A673 (cell line): ENCODE data around the gene TMEM184A. TPM values are rescaled to one million over a fixed set of nuclear protein-coding genes. Genes with fewer than 3 reads are reported as not detected.
A peak's percentile ranks its signal among the peaks of the same experiment; 100 is the strongest.

Experiments used
- BruUV-seq: library from RNA; stranded (reverse); fragments of 400-500 nt; replicated peaks from 2 replicates; lab custom pipeline; 2021; lab: Mats Ljungman, UMichigan
- CTCF ChIA-PET: fragments of 300-600 bp; sonication (Branson Sonifier 250); formaldehyde crosslinking; loops from one replicate; lab custom pipeline; 2022; ENCODE audit warnings: antibody characterized with exemption; lab: Charles Lee
- POLR2A ChIA-PET: fragments of 300-600 bp; sonication (Branson Sonifier 250); formaldehyde crosslinking; loops from one replicate; lab custom pipeline; 2022; ENCODE audit warnings: antibody characterized with exemption; ENCODE audit not compliant: low non-redundant PET; lab: Charles Lee
- DNase-seq: peaks from one replicate; pipeline ENCODE4 v3.0.0-alpha.2; 2015; ENCODE audit warnings: low spot score
- H3K27ac ChIP-seq: fragments of 200-600 bp; sonication (generic); 2 replicates; pipeline ENCODE4 v1.5.1; 2016; ENCODE audit warnings: mixed run types, low read depth, mild to moderate bottlenecking, mixed read lengths, antibody characterized with exemption, low read length; ENCODE audit not compliant: poor library complexity, severe bottlenecking
- H3K27me3 ChIP-seq: fragments of 200-600 bp; sonication (generic); replicated peaks from 2 replicates; pipeline ENCODE4 v1.6.1; 2017; ENCODE audit warnings: mixed run types, low read depth, mild to moderate bottlenecking, mixed read lengths, antibody characterized with exemption, low read length; ENCODE audit not compliant: insufficient read depth, poor library complexity
- H3K36me3 ChIP-seq: fragments of 200-600 bp; sonication (generic); 2 replicates; pipeline ENCODE4 v1.6.1; 2016; ENCODE audit warnings: mixed run types, mild to moderate bottlenecking, mixed read lengths, antibody characterized with exemption, low read length; ENCODE audit not compliant: insufficient read depth, poor library complexity, severe bottlenecking
- H3K4me1 ChIP-seq: fragments of 200-600 bp; sonication (generic); 2 replicates; pipeline ENCODE4 v1.6.1; 2017; ENCODE audit warnings: mixed run types, mild to moderate bottlenecking, mixed read lengths, antibody characterized with exemption, low read length; ENCODE audit not compliant: insufficient read depth, poor library complexity, severe bottlenecking
- H3K4me3 ChIP-seq: fragments of 200-600 bp; sonication (generic); 2 replicates; pipeline ENCODE4 v1.5.1; 2016; ENCODE audit warnings: low read depth, mixed run types, mild to moderate bottlenecking, mixed read lengths, low read length; ENCODE audit not compliant: poor library complexity, severe bottlenecking
- H3K9me3 ChIP-seq: fragments of 200-600 bp; sonication (generic); 2 replicates; pipeline ENCODE4 v1.6.1; 2016; ENCODE audit warnings: mixed run types, low read depth, mild to moderate bottlenecking, mixed read lengths, antibody characterized with exemption, low read length; ENCODE audit not compliant: poor library complexity, severe bottlenecking
- EZH2 ChIP-seq: fragments of 200-600 bp; sonication (generic); IDR thresholded peaks from 2 replicates; pipeline ENCODE4 v1.6.1; 2017; ENCODE audit warnings: borderline replicate concordance, low read depth, mild to moderate bottlenecking, mixed read lengths, antibody characterized with exemption, low read length; ENCODE audit not compliant: poor library complexity, severe bottlenecking
- intact Hi-C: fragments of 100-400 bp; cut with micrococcal nuclease; formaldehyde crosslinking; loops from one replicate; pipeline ENCODE4 v1.10.0; 2022; ENCODE audit not compliant: unreplicated experiment
- total RNA-seq: library from RNA; stranded (reverse); gene quantifications from 2 replicates; pipeline ENCODE4 v1.2.3, GENCODE V29; 2021
- TF ChIP-seq, protein P1 (sequence below): fragments of 300-800, 200-600 bp; sonication (generic); conservative IDR thresholded peaks from 2 replicates; pipeline ENCODE4 v1.5.1; 2017; ENCODE audit warnings: low read depth, mild to moderate bottlenecking, antibody characterized with exemption, low read length, moderate library complexity, mixed read lengths

Gene TMEM184A
- total RNA-seq, 1 experiment from 2014 or later: not detected

DNA sequence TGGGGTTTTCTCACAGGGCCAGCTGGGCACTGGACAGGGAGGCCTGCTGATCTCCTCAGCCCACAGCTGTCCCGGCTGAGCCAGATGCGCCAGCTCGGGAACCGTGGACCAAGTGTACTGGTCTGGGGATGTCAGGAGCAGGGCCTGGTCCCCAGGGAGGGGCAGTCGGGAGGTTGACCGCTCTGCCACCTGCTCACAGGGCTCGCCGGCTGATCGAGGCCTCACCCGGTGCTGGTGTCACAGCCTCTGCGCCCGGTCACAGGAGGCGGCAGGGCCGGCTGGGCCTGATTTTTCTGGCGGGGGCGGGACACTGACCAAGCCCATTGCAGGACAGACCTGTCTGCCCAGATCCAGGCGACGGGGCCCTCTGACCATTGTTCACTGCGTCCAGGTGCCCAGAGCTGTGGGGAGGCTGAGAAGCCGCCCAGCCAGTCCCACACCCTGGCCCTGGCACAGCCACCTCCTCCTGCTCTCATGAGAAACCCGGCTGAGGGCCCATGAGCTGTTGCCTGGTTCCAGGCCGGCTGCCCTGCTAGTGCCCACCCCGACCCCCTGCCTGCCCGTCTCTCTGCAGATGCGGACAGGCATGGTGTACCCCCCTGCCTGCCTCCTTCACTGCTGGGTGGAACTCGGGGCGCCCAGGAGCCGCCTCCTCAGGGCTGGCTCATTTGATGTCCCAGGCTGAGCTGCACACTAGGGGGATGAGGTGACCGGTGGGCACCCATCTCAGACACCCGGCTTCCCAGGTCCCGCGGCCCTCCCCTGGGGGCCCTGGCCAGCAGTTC is 3.0 kb upstream of the TMEM184A start:
- POLR2A ChIA-PET: no interaction called here

DNA sequence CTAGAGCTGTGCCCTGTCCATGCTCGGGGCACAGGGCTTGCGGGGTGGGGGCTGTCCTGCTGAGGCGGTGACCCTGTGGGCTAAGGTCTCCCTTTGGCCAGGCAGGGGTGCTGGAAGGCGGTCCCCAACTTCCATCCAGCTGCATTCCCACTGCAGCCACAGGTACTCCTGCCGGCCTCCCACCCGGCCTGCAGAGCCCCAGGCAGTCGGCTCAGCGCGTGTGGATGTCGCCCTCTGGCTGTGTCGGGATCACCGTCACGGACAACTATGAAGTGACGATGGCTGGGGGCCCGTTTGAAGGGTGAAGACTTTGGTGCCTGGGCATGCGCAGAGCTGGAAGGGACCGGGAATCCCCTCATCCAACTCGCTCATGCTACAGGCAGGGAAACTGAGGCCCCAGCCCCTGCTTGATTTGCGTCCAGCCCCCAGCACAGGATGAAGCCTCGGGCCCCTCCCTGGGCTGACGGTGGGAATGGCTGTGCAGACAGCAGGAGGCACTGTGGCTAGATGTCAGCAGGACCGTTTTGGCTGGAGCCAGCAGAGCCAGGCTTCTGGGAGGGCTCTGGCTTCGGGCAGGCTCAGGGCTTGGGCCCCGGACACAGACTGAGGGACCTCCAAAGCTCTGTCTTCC is 2.3 kb upstream of the TMEM184A start:
- TF ChIP-seq, protein P1, sequence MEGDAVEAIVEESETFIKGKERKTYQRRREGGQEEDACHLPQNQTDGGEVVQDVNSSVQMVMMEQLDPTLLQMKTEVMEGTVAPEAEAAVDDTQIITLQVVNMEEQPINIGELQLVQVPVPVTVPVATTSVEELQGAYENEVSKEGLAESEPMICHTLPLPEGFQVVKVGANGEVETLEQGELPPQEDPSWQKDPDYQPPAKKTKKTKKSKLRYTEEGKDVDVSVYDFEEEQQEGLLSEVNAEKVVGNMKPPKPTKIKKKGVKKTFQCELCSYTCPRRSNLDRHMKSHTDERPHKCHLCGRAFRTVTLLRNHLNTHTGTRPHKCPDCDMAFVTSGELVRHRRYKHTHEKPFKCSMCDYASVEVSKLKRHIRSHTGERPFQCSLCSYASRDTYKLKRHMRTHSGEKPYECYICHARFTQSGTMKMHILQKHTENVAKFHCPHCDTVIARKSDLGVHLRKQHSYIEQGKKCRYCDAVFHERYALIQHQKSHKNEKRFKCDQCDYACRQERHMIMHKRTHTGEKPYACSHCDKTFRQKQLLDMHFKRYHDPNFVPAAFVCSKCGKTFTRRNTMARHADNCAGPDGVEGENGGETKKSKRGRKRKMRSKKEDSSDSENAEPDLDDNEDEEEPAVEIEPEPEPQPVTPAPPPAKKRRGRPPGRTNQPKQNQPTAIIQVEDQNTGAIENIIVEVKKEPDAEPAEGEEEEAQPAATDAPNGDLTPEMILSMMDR: peak; percentile 34; the same call in 1 of the 2 replicates
- TF ChIP-seq EZH2: no peak
- BruUV-seq: no TSS peak
- POLR2A ChIA-PET: no interaction called here

More for the DNA sequence above, 3.0 kb upstream of the TMEM184A start:
- no peak overlapping the region for H3K4me3 ChIP-seq
- no TSS peak for BruUV-seq
- no peaks in the 10 kb centered on the region for H3K27me3 ChIP-seq
- DNase-seq: no peak
- no peaks in the 10 kb centered on the region for H3K36me3 ChIP-seq
- CTCF ChIA-PET: no interaction called here
- H3K27ac ChIP-seq: no peak overlapping the region
- intact Hi-C loops: no loop called here
- H3K4me1 ChIP-seq: no peaks in the 10 kb centered on the region
- no peaks in the 10 kb centered on the region for H3K9me3 ChIP-seq
- TF ChIP-seq, protein P1: no peak
- no peak for TF ChIP-seq EZH2

DNA sequence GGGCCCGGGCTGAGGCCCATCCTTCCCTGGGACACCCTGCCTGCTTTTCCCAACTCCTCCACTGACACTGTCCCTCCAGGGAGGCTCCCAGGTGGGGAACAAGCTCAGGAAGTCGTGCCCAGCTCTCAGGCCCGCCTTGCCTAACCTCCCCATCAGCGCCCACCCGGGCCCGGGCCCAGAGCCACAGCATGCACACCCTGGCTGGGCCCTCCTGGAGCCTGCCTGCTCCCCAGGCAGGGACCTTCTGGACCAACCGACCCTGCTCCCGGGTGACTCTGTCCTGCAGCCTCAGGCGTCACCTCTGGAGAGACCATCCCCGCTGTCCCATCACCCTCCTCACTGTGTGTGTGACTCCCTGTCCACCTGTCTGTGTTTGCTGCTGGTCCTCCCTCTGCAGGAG is 1.8 kb upstream of the TMEM184A start:
- no peak overlapping the region for H3K4me3 ChIP-seq
- intact Hi-C loops: no loop called here
- CTCF ChIA-PET: no interaction called here
- no peak for TF ChIP-seq EZH2
- TF ChIP-seq, protein P1: no peak
- no peak for DNase-seq
- no peaks in the 10 kb centered on the region for H3K36me3 ChIP-seq
- H3K9me3 ChIP-seq: no peaks in the 10 kb centered on the region
- no peaks in the 10 kb centered on the region for H3K27me3 ChIP-seq
- H3K27ac ChIP-seq: no peak overlapping the region
- POLR2A ChIA-PET: no interaction called here
- BruUV-seq: no TSS peak
- no peaks in the 10 kb centered on the region for H3K4me1 ChIP-seq

More for the DNA sequence above, 2.3 kb upstream of the TMEM184A start:
- no peak overlapping the region for H3K4me3 ChIP-seq
- no peaks in the 10 kb centered on the region for H3K36me3 ChIP-seq
- no peaks in the 10 kb centered on the region for H3K27me3 ChIP-seq
- no peaks in the 10 kb centered on the region for H3K4me1 ChIP-seq
- H3K9me3 ChIP-seq: no peaks in the 10 kb centered on the region
- no peak overlapping the region for H3K27ac ChIP-seq
- intact Hi-C loops: no loop called here
- CTCF ChIA-PET: no interaction called here
- DNase-seq: peak; percentile 28
